ENCODE results near the gene EFCAB11.

EFCAB11 gene

DNA sequence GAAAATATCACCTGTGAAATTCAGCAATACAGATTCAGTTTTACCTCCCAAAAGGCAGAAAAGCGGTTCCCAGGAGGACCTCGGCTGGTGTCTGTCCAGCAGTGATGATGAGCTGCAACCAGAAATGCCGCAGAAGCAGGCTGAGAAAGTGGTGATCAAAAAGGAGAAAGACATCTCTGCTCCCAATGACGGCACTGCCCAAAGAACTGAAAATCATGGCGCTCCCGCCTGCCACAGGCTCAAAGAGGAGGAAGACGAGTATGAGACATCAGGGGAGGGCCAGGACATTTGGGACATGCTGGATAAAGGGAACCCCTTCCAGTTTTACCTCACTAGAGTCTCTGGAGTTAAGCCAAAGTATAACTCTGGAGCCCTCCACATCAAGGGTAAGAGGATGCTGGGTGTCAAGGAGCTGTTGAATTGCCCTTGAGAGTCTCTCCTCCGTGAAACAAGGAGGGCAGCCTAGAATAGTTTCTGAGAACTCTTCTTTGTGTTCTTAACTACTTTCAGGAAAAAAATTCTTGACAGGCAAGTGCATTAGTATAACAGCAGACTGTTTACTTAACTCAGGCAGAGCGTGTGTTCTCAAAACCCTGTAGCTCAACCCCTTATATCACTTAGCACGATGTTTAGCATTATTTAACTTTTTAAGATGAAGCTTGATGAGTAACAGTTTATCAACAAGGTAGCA lies 8.9 kb upstream of the EFCAB11 start:
- TF ChIP-seq ZBTB7A (IDR thresholded peaks at IDR 0.05; ENCODE audit: low read depth), result no peak
- TF ChIP-seq TCF12 (IDR thresholded peaks at IDR 0.05; ENCODE audit: low read depth), result no peak
- TF ChIP-seq, protein P1, sequence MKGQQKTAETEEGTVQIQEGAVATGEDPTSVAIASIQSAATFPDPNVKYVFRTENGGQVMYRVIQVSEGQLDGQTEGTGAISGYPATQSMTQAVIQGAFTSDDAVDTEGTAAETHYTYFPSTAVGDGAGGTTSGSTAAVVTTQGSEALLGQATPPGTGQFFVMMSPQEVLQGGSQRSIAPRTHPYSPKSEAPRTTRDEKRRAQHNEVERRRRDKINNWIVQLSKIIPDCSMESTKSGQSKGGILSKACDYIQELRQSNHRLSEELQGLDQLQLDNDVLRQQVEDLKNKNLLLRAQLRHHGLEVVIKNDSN (IDR thresholded peaks at IDR 0.05), result no peak
- TF ChIP-seq TEAD4 (IDR thresholded peaks at IDR 0.05), result no peak
- TF ChIP-seq, protein P2, sequence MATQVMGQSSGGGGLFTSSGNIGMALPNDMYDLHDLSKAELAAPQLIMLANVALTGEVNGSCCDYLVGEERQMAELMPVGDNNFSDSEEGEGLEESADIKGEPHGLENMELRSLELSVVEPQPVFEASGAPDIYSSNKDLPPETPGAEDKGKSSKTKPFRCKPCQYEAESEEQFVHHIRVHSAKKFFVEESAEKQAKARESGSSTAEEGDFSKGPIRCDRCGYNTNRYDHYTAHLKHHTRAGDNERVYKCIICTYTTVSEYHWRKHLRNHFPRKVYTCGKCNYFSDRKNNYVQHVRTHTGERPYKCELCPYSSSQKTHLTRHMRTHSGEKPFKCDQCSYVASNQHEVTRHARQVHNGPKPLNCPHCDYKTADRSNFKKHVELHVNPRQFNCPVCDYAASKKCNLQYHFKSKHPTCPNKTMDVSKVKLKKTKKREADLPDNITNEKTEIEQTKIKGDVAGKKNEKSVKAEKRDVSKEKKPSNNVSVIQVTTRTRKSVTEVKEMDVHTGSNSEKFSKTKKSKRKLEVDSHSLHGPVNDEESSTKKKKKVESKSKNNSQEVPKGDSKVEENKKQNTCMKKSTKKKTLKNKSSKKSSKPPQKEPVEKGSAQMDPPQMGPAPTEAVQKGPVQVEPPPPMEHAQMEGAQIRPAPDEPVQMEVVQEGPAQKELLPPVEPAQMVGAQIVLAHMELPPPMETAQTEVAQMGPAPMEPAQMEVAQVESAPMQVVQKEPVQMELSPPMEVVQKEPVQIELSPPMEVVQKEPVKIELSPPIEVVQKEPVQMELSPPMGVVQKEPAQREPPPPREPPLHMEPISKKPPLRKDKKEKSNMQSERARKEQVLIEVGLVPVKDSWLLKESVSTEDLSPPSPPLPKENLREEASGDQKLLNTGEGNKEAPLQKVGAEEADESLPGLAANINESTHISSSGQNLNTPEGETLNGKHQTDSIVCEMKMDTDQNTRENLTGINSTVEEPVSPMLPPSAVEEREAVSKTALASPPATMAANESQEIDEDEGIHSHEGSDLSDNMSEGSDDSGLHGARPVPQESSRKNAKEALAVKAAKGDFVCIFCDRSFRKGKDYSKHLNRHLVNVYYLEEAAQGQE (IDR thresholded peaks at IDR 0.05; ENCODE audit: low read depth), result no peak
- no peak for TF ChIP-seq EP300 (IDR thresholded peaks at IDR 0.05; ENCODE audit: borderline replicate concordance)
- TF ChIP-seq, protein P3, sequence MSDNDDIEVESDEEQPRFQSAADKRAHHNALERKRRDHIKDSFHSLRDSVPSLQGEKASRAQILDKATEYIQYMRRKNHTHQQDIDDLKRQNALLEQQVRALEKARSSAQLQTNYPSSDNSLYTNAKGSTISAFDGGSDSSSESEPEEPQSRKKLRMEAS (IDR thresholded peaks at IDR 0.05), result no peak
- no peak for TF ChIP-seq NFIC (IDR thresholded peaks at IDR 0.05)
- no peak for TF ChIP-seq RAD21 (IDR thresholded peaks at IDR 0.05; ENCODE audit: low read depth)
- TF ChIP-seq EGR1 (IDR thresholded peaks at IDR 0.05), result no peak
- TF ChIP-seq FOXM1 (IDR thresholded peaks at IDR 0.05; ENCODE audit: borderline replicate concordance, low read depth), result no peak
- no peak for TF ChIP-seq CEBPB (IDR thresholded peaks at IDR 0.05)
- TF ChIP-seq CREB1 (IDR thresholded peaks at IDR 0.05; ENCODE audit: low read depth), result no peak
- TF ChIP-seq YY1 (IDR thresholded peaks at IDR 0.05; ENCODE audit: low read depth), result no peak

DNA sequence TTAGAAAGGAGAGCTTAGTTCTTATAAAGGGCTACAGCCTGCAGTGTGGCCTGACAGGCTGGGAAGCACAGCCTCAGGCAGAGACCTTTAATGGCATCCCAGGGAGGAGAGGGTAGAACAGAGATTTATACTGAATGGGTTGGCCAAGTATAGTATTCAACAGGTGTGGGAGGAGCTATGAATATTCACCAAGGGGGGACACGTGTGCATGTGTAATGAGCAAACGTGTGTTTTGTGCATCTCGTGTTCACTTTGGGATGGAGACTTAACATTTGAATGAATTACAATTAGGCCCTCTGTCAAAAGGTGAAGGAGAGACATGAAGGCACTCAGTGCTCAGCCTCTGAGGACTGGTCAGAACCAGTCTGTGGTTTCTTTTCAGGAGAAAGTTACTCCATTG lies 6.4 kb upstream of the EFCAB11 start:
- TF ChIP-seq, protein P2 (IDR thresholded peaks at IDR 0.05; ENCODE audit: low read depth), result no peak
- TF ChIP-seq, protein P1 (IDR thresholded peaks at IDR 0.05), result no peak
- no peak for TF ChIP-seq TEAD4 (IDR thresholded peaks at IDR 0.05)
- TF ChIP-seq CREB1 (IDR thresholded peaks at IDR 0.05; ENCODE audit: low read depth), result no peak
- TF ChIP-seq RAD21 (IDR thresholded peaks at IDR 0.05; ENCODE audit: low read depth), result no peak
- no peak for TF ChIP-seq CEBPB (IDR thresholded peaks at IDR 0.05)
- TF ChIP-seq YY1 (IDR thresholded peaks at IDR 0.05; ENCODE audit: low read depth), result no peak
- no peak for TF ChIP-seq TAF1 (IDR thresholded peaks at IDR 0.05; ENCODE audit: low read depth)
- no peak for TF ChIP-seq EGR1 (IDR thresholded peaks at IDR 0.05)

DNA sequence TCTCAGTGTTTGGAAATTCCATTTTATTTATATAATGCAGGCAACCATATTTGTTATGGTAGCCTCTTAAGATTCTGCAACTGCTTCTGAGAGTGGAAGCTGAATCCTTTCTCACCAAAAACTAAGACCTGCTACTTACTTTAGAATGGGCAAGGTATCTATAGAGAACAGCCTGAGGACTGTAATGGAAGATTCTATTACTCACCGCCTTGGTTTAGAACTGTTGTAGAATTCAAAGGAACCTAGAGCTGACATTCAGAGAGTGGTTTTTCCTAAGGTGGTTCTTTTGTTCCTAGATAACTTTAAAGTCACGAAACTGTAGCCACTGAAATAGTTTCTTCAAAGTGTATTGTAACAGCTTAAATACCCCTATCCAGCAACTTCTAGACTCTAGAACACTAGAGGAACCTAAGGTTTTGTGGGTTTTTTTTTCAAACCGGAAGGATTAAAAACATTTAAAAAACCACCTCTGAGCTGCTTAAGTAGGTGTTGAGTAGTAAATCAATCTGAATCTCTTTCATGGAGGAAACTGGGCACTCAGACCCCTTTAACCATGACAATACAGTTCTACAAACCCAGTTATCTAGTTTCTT lies 5.4 kb upstream of the EFCAB11 start:
- TF ChIP-seq, protein P1 (IDR thresholded peaks at IDR 0.05), result no peak
- TF ChIP-seq, protein P2 (IDR thresholded peaks at IDR 0.05; ENCODE audit: low read depth), result no peak
- TF ChIP-seq CEBPB (IDR thresholded peaks at IDR 0.05) (no peak), EGR1 (IDR thresholded peaks at IDR 0.05) (no peak), TAF1 (IDR thresholded peaks at IDR 0.05; ENCODE audit: low read depth) (no peak), ZBTB7A (IDR thresholded peaks at IDR 0.05; ENCODE audit: low read depth) (no peak), YY1 (IDR thresholded peaks at IDR 0.05; ENCODE audit: low read depth) (no peak), NFIC (IDR thresholded peaks at IDR 0.05) (no peak), FOXM1 (IDR thresholded peaks at IDR 0.05; ENCODE audit: borderline replicate concordance, low read depth) (no peak), EP300 (IDR thresholded peaks at IDR 0.05; ENCODE audit: borderline replicate concordance) (no peak), TCF12 (IDR thresholded peaks at IDR 0.05; ENCODE audit: low read depth) (no peak), CREB1 (IDR thresholded peaks at IDR 0.05; ENCODE audit: low read depth) (no peak), RAD21 (IDR thresholded peaks at IDR 0.05; ENCODE audit: low read depth) (no peak), TEAD4 (IDR thresholded peaks at IDR 0.05) (no peak)
- TF ChIP-seq, protein P3 (IDR thresholded peaks at IDR 0.05), result no peak
